ENCODE measurements around the gene CDC25A.

The CDC25A gene

GRCh38 chr3:48184299-48184698 is 3.9 kb downstream of the CDC25A start:
- no peak for DNase-seq (ENCODE audit: extremely low read depth, low read depth)
- TF ChIP-seq CTCF (IDR thresholded peaks at IDR 0.05; ENCODE audit: low read depth, low read length): no peak

DNA sequence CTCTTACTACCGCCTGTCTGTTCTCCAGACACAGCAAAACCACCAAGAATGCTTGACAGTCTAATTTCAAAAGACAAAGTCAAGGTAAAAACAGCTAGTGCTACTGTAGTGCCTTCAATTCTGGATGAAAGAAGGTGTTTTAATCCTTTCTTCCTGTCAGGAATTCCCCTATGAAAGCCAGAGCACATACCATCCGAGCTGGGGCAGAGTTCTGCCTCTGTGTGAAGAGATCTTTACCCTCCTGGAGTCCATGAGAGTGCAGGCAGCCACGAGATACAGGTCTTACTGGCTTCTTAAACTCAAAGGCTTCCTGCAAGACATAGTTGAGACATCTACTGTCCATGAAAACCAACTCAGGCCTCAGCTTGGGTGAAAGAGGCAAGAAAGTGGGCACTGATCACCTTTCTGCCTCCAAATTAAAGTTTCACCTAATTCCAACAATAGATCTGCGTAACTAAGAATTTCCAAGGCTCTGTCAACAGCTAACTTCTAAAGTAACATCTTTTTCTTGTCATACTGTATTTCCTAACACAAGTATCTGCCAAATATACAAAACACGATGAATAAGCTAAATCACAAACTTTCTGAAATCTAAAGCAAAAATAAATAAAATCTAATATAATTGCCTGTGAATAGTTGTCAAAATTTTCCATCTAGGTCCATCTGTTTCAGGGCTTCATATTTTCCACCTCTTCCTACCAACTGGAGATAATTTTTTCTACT is 7.5 kb downstream of the CDC25A start:
- DNase-seq (ENCODE audit: extremely low read depth, low read depth): no peak
- no peak for TF ChIP-seq CTCF (IDR thresholded peaks at IDR 0.05; ENCODE audit: low read depth, low read length)

DNA sequence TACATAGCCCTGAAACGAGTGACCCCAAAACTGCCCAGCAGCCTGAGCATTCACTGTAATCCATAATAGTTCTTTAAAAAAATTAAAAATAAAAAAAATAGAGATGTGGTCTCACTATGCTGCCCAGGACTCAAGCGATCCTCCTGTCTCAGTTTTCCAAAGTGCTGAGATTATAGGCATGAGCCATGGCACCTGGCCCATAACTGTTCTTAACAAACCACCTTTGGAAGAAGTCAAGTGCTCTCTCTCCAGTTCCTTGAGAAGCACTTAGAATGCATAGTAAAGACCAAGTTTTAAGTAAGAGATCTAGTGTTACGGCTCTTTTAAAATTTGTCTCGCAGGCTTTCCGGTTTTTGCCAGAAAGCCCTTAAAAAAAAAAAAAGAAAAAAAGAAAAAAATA is 8.2 kb downstream of the CDC25A start:
- no peak for DNase-seq (ENCODE audit: extremely low read depth, low read depth)
- TF ChIP-seq CTCF (IDR thresholded peaks at IDR 0.05; ENCODE audit: low read depth, low read length): no peak

DNA sequence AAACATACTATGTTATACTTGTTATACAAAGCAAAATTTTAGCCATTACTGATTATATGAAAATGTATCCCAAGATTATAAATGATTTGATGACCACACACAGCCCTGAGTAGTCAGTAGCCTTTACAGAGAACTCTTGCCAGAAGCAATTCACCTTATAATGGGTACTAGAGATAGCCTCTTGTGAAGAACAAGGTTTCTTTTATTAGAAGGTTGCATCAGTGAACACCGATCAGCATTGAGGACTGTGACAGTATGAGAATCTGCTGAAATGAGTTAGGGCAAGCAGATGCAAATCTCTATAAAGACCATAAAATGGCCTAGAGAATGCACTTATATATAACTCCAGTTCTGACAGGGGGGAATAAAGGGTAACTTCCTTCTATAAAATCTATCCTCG is 10.1 kb downstream of the CDC25A start:
- no peak for DNase-seq (ENCODE audit: extremely low read depth, low read depth)
- no peak for TF ChIP-seq CTCF (IDR thresholded peaks at IDR 0.05; ENCODE audit: low read depth, low read length)

DNA sequence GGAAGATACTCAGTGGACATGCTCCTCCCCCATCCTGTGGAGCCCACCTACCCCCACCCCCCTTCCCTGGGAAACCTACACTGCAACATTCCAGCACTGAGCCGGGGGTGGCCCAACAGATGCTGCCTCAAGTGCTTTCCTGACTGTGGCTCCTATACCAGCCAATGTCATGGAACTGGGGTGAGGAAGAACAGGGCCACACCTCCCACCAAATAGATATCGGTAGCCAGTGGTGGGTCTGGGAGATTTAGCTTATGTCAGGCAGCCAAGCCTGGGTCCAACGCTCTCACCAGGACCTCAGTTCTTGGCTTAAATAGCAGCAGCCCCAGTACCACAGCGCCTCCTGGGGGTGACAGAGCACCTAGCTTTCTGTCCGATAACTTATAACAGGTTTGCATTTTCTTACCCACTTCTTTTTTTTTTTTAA is 30.3 kb downstream of the CDC25A start:
- peak; percentile 36 for DNase-seq (ENCODE audit: extremely low read depth, low read depth)
- peak; percentile 82 for TF ChIP-seq CTCF (IDR thresholded peaks at IDR 0.05; ENCODE audit: low read depth, low read length)

- no peak for TF ChIP-seq CTCF (IDR thresholded peaks at IDR 0.05; ENCODE audit: low read depth, low read length)
- DNase-seq (ENCODE audit: extremely low read depth, low read depth): no peak
These were observed 30.9 kb downstream of the CDC25A start for GRCh38 chr3:48157202-48157840.

GRCh38 chr3:48156163-48156562 is 32.1 kb downstream of the CDC25A start:
- no peak for DNase-seq (ENCODE audit: extremely low read depth, low read depth)

More at GRCh38 chr3:48156163-48156562, 32.1 kb downstream of the CDC25A start:
- TF ChIP-seq CTCF (IDR thresholded peaks at IDR 0.05; ENCODE audit: low read depth, low read length): no peak
